NCI-H1092 (cell line): ENCODE data around the gene FAAH2.
"Not testable (repeated sequence)": the region's sequence is repeated elsewhere in the genome, so short reads cannot be mapped to it uniquely, and the experiment has no call there.

ENCODE experiments used
- DNase-seq: peaks from one replicate; lab custom pipeline; 2025; lab: John Stamatoyannopoulos, UW

Gene FAAH2

DNA sequence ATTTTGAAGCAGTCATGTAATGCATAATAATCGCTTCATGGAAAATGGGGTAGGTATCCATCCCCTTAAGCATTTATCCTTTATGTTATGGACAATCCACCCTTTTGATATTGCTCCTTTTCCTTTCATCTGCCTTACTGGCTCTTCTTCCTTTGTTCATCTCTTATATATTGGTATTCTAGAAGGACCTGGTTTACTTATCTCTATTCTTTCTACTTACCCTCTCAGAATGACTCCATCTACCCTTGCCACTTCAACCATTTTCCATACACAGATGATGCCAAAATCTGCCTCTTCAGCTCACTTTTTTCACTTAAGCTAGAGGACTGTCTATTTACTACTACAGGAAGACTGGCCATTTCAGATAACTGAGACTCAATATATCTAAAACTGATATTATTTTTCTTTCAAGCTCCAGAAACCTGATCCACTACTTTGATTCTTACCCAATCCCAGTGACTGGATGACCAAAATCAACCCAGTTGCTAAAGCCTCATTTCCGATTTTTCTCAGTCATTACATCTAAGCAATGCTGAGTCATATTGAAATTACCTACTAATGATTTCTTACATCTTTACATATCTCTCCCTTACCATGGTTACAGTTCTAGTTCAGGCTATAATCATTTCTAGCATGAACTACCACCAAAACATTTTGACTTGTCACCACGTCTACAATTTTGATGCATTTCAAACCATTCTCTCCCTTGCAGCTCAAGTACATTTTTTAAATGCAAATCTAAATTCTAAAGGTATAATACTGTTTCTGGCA lies 93.7 kb downstream of the FAAH2 start:
- no peak for DNase-seq

GRCh38 chrX:57394162-57394561 lies 107.7 kb downstream of the FAAH2 start:
- not testable (repeated sequence) for DNase-seq

- not testable (repeated sequence) for DNase-seq
Observed at GRCh38 chrX:57403191-57403590, 116.7 kb downstream of the FAAH2 start.

GRCh38 chrX:57406149-57406548 lies 119.6 kb downstream of the FAAH2 start:
- no peak for DNase-seq

DNA sequence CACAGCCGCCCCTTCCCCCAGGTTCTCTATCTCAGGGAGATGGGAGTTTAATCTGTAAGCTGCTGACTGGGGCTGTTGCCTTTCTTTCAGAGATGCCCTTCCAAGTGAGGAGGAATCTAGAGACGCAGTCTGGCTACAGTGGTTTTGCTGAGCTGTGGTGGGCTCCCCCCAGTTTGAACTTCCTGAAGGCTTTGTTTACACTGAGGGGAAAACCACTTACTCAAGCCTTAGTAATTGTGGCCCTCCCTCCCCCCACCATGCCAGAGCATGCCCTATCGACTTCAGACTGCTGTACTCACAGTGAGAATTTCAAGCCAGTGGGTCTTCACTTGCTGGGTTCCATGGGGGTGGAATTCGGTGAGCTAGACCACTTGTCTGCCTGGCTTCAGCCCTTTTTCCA lies 131.3 kb downstream of the FAAH2 start:
- DNase-seq: no peak

DNA sequence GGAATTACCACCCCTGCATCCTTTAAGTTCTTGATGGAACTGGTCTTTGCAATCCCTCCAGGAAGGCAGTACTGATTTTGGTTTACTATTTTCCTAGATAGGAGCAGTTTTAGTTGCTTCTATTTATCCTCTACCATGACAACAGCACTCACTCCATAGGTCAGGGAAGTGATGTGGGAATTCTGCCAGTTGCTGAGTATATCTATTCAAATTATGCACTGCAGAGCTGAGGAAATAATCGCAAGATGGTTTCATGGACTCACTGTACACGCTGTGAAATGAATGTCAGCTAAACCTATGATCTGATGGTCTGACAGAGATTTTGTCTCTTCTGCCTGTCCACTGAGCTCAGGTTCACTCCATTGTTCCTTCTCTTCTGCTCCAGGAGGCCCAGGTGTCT lies 135.8 kb downstream of the FAAH2 start:
- DNase-seq: no peak

GRCh38 chrX:57422790-57423189 lies 136.3 kb downstream of the FAAH2 start:
- no peak for DNase-seq

DNA sequence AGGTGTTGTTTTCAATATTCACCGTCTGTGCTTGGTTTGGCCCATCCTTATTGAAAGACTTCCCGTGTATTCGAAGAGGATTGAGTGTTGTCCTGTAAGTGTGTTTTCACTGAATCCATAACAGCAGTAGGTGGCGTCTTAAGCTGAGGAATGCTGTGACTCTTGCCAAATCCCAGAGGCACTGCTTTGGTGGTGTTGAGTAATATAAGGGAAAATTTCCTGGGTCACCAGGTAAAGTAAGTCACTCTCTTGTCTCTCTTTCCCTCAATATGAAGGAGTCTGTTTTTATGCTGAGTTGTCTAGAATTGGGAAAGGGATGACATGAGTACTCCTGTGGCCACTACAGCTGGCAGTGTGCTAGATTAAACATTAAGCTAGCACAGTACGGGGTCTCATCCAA lies 158.6 kb downstream of the FAAH2 start:
- DNase-seq: no peak

GRCh38 chrX:57445832-57446231 lies 159.3 kb downstream of the FAAH2 start:
- no peak for DNase-seq

GRCh38 chrX:57447856-57448255 lies 161.3 kb downstream of the FAAH2 start:
- DNase-seq: no peak

DNA sequence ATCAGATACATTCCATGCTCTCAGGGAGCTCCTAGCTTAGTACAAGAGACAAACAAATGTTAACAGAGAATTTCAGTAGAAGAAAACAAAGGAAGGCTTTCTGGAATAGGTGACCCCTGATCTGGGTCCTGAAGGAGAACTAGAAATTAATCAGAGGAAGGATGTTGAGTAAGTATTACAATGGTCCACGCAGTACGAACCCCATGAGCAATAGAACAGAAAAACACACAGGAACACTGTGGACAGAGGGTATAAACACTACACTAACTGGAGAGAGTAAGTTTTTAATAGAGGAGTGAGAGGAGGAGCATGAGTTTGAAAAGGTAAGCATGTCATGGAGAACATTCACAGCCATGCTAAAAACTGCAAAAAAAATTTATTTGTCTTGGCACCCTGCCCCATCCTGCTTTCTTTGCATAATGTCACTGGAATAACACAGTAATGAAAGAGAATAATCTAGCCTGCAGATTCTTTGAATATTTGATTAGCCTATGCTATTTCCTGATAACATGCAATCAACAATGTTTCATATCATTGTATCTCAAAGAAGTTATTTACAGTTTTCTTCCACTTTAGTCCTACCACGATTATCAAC lies 165.0 kb downstream of the FAAH2 start:
- no peak for DNase-seq

- no peak for DNase-seq
Observed at GRCh38 chrX:57453901-57454300, 167.4 kb downstream of the FAAH2 start.

DNA sequence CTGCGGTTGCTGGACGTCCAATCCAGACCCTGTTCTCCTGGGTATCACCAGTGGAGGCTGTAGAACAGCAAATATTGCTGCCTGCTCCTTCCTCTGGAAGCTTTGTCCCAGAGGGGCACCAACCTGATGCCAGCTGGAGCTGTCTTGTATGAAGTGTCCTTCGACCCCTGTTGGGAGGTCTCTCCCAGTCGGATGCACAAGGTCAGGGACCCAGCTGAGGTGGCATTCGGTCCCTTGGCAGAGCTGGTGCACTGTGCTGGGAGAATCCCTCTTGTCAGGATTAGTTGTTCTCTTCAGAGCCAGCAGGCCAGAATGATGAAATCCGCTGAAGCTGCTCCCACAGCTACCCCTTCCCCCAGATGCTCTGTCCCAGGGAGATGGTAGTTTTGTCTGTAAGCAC lies 195.0 kb downstream of the FAAH2 start:
- DNase-seq: no peak

DNA sequence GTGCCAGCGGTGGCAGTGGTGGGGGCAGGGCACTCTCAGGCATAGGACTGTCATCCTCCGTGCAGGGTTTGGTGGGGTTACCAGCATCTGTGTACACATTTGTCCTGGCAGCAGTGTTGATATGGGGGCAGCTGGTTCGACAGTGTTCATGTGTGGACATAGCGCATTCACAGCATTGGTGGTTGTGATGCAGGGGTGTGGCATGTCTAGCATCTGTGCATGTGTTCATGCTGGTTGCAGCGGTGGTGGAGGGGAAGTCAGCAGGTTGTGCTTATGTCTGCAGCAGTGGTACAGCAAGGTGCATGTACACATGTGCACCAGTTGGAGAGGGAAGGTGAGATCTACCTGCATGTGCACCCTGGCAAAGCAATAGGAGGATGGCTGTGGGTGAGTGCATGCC lies 230.0 kb downstream of the FAAH2 start:
- no peak for DNase-seq

DNA sequence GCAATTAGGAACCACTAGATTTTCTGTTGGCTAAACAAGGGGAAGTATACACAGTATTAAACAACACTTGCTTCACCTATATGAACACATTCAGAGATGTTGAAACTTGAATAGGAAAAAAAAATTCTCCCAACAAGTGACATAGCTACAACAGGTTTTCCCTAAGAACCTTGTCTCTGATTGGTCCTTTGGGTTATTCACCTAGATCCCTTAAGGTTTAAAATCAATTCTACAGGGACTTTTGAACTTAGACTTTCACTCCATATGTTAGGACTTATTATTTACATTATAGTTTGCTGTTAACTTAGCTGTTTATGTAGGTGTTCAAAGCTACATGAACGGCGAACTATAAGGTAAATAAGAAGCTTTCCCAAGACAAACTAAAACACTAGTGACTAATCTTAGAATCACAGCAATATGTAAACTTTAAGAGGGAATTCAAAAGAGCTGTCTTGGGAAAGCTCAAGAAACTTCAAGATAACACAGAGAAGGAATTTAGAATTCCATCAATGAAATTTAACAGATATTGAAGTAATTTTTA lies 233.1 kb downstream of the FAAH2 start:
- no peak for DNase-seq

- DNase-seq: no peak
Observed at GRCh38 chrX:57528670-57529255, 242.3 kb downstream of the FAAH2 start.
